Mesothelial cell of epicardium (in vitro differentiated cells): ENCODE results near the gene HEYL. TPM values are rescaled to one million over a fixed set of nuclear protein-coding genes. Genes with fewer than 3 reads are reported as not detected.

Source experiments
- DNase-seq, 2 experiments: peaks; one replicate each; pipeline ENCODE4 v3.0.0; 2021; ENCODE audit warnings: low spot score in 2 of 2; ENCODE audit not compliant: unreplicated experiment in 2 of 2
- H3K27ac Mint-ChIP-seq: 2 replicates; pipeline ENCODE4 v1.8.0; 2021; ENCODE audit warnings: mixed read lengths
- H3K27me3 Mint-ChIP-seq: 2 replicates; pipeline ENCODE4 v1.8.0; 2021; ENCODE audit warnings: low read depth, mixed read lengths
- H3K36me3 Mint-ChIP-seq: 2 replicates; pipeline ENCODE4 v1.8.0; 2021; ENCODE audit warnings: mixed read lengths
- H3K4me1 Mint-ChIP-seq: 2 replicates; pipeline ENCODE4 v1.8.0; 2021; ENCODE audit warnings: mixed read lengths
- H3K4me3 Mint-ChIP-seq: 2 replicates; pipeline ENCODE4 v1.8.0; 2021; ENCODE audit warnings: mild to moderate bottlenecking, moderate library complexity, mixed read lengths
- H3K9me3 Mint-ChIP-seq: 2 replicates; pipeline ENCODE4 v1.8.0; 2021; ENCODE audit warnings: mixed read lengths
- total RNA-seq: library from RNA; stranded (reverse); gene quantifications from 3 replicates; pipeline ENCODE4 v1.2.1, GENCODE V29; 2021
- TF ChIP-seq, protein P1 (sequence below): fragments of 200-600 bp; sonication (generic); IDR thresholded peaks from one replicate; pipeline ENCODE4 v1.5.0; 2021; ENCODE audit warnings: antibody characterized with exemption; ENCODE audit not compliant: unreplicated experiment

The HEYL gene
- total RNA-seq, 1 donor from 2014 or later, result 5.6 TPM

DNA sequence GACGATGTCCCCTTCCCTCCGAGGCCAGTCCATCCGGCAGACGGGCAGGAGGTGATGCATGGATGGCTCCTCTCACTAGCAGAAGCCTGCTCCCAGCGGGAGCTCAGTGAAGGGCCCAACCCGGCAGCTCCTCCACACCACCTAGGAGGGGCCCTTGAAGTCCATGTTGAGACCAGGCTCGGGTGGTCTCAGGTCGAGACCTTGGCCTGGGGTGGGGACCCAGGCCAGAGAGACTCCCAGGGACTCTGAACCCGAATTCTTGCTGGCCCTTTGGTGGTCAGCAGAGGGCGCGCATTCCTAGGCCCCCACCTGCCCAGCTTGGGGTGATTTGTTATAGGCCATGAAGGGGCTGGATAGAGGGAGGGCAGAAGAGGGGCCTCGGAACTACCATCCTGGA lies 33.1 kb upstream of the HEYL start:
- no peaks in the 10 kb centered on the region for H3K9me3 Mint-ChIP-seq
- no peak for DNase-seq
- H3K4me1 Mint-ChIP-seq, result peaks cover 2% of the 10 kb centered on the region
- peaks cover 87% of the 10 kb centered on the region for H3K27me3 Mint-ChIP-seq
- no peak overlapping the region for H3K27ac Mint-ChIP-seq
- peak overlapping the region; percentile 68 for H3K4me3 Mint-ChIP-seq
- H3K36me3 Mint-ChIP-seq, result no peaks in the 10 kb centered on the region
- TF ChIP-seq, protein P1, sequence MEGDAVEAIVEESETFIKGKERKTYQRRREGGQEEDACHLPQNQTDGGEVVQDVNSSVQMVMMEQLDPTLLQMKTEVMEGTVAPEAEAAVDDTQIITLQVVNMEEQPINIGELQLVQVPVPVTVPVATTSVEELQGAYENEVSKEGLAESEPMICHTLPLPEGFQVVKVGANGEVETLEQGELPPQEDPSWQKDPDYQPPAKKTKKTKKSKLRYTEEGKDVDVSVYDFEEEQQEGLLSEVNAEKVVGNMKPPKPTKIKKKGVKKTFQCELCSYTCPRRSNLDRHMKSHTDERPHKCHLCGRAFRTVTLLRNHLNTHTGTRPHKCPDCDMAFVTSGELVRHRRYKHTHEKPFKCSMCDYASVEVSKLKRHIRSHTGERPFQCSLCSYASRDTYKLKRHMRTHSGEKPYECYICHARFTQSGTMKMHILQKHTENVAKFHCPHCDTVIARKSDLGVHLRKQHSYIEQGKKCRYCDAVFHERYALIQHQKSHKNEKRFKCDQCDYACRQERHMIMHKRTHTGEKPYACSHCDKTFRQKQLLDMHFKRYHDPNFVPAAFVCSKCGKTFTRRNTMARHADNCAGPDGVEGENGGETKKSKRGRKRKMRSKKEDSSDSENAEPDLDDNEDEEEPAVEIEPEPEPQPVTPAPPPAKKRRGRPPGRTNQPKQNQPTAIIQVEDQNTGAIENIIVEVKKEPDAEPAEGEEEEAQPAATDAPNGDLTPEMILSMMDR, result peak; percentile 33

DNA sequence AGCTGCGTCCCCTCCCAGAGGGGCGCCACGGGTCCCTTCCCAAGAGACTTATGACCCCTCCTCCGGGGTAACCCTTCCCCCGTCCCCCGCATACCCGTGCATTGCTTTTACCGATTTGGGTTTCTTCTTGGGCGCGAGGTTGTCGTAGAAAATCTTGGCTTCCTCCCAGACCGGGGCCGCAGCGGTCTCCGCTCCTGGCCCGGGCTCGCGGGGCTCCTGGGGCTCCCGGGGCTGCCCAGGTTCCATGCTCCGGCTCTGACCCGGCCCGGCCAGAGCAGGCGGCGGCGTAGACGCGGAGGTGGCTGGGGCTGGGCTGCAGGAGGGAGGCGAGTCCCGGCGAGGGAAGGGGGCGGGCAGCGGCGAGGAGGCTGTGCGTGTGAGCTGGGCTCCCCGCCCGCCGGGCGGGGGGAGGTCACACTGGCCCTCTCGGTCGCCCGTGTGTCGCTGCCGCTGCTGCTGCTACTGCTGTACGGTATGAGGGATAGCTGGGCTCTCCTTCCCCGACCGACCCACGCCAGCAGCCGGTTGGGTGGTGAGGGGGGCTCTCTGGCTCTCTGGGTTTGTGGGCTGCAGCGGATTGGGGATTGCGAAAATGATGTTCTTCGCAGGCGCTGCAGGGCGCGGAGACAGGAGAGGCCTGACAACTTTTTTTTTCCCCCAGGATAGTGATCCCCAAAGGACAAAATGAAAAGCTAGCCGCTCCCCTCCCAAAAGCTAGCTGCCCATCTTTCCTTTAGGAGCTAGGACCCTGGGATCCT lies 32.5 kb upstream of the HEYL start, which contains the start of gene NT5C1A:
Gene NT5C1A (minus strand): TSS at position 315 of the 758 bp plus-strand sequence. CDS start 69 bp downstream, at position 246.
- TF ChIP-seq, protein P1, result no peak
- Mint-ChIP-seq H3K4me1 (peaks cover 2% of the 10 kb centered on the region), H3K36me3 (no peaks in the 10 kb centered on the region), H3K9me3 (no peaks in the 10 kb centered on the region), H3K4me3 (peak within 1 kb of the TSS; percentile 68), H3K27me3 (peaks cover 88% of the 10 kb centered on the region), H3K27ac (no peak within 1 kb of the TSS)
- peak in 1 of 2 experiments; percentile 46 for DNase-seq

DNA sequence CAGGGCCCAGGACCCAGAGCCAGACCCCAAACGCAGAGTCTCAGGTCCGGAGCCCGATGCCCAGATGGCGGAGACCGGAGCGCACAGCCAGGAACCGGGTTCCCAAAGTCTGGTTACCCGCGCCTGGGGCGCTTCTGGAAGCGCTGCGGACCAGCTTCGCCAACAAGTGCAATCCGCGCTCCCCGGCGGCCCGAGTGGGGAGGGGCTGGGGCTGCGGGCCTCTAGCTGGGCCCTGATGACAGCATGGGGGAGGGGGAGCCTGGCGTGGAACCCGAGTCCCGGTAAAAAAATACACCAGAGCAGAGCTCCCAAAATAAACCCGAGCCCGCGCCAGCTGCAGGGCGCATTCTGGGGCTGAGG lies 32.0 kb upstream of the HEYL start:
- no peaks in the 10 kb centered on the region for H3K9me3 Mint-ChIP-seq
- H3K27me3 Mint-ChIP-seq, result peaks cover 88% of the 10 kb centered on the region

DNA sequence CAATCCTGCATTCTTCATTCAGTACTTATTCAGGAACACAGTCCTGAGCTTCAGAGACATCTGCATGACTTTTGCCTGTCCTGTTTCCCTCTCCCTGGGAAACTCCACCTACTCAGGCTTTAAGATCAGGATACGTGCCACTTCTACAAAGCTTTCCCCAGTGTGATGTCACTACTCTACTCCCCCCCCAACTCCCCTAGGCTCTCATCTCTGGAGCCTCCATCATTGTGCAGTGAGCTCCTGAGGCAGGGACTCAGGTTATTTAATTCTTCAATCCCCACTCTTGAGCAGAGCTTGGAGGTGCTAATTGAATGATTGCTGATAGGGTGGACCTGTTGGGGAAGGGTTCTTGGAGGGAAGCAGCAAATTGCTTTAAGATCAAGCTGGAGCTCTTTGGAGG lies 31.2 kb upstream of the HEYL start:
- no peaks in the 10 kb centered on the region for H3K36me3 Mint-ChIP-seq
- peaks cover 2% of the 10 kb centered on the region for H3K4me1 Mint-ChIP-seq
- TF ChIP-seq, protein P1, result no peak
- no peak for DNase-seq
- H3K27me3 Mint-ChIP-seq, result peaks cover 94% of the 10 kb centered on the region
- H3K27ac Mint-ChIP-seq, result no peak overlapping the region
- peak overlapping the region; percentile 33 for H3K4me3 Mint-ChIP-seq
- no peaks in the 10 kb centered on the region for H3K9me3 Mint-ChIP-seq

More for the DNA sequence above, 32.0 kb upstream of the HEYL start:
- peak overlapping the region; percentile 68 for H3K4me3 Mint-ChIP-seq
- no peak overlapping the region for H3K27ac Mint-ChIP-seq
- TF ChIP-seq, protein P1, result no peak
- DNase-seq, result peak in 1 of 2 experiments; percentile 49
- H3K4me1 Mint-ChIP-seq, result peaks cover 2% of the 10 kb centered on the region
- H3K36me3 Mint-ChIP-seq, result no peaks in the 10 kb centered on the region

DNA sequence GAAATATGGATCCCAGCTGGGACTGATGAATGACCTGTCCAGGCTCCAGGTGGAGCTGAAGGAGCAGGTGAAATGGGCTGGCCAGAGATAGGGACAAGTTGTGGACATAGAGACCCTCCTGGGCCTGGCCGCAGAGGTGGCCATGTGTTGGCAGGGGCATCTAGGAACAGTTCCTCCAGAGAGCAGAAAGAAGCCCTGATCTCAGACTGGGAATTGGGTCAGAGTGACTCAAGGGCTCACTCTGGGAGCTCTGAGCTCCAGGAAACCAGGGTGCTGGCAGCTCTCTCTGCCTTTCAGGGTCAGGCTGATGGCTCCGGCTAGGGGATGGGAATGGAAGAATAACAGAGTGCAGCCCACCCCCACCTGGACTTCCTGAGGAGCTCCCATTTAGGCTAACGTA lies 29.5 kb upstream of the HEYL start:
- H3K36me3 Mint-ChIP-seq, result no peaks in the 10 kb centered on the region
- TF ChIP-seq, protein P1, result no peak
- no peak overlapping the region for H3K27ac Mint-ChIP-seq
- H3K27me3 Mint-ChIP-seq, result peaks cover 86% of the 10 kb centered on the region
- DNase-seq, result no peak
- H3K4me1 Mint-ChIP-seq, result peaks cover 2% of the 10 kb centered on the region
- no peak overlapping the region for H3K4me3 Mint-ChIP-seq
- H3K9me3 Mint-ChIP-seq, result no peaks in the 10 kb centered on the region
